ENCODE data around the gene CYP19A1.

The CYP19A1 gene

DNA sequence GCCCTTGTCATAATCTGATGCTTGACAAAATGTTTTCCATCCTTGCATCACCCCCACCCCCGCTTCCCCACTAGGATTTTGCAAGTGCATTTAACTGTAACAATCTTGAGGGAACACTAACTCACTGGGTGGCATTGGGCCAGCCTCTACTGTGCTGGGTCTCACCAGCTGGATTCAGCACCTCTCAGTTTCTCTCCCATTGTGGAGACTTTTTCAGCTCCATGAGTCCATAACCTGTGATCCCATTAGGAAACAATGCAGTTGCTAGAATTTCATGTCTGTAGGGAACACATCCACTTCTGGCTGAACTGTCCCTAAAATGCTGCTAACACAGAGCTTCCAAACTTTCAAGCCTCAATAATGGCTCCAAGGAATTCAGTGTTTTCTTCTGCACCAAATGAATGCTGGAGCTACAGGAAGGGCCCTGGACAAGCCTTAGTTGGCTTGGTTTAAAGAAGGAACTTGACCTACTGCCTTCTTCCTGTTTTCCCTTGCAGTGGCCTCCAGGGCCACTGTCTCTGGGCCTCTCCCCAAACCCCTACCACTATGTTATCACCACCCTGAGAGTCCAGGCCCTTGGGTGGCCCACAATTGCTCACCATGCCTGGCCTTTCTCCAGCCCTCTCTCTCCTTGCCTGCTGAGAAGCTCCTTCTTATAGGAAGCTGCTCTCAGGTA is 15.6 kb downstream of the CYP19A1 start:
- DNase-seq, result no peak

DNA sequence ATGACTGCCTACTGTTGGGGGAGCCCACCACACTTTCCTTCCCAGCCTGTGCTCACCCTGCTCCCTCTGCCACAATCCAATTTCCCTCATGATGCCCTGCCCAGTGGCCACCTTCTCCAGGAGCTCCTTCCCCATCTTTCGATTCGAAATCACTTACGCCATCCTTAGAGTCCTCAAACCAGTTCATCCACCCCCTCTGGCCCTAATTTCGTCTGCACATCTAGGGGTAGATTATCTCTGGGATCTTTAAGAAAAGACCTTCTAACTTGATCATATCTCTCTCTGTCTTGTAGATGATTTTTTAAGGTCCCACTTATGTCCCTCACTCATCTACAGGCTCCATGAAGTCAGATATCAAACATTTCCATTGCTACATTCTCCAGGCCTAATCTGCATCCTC is 17.1 kb downstream of the CYP19A1 start:
- DNase-seq, result no peak

DNA sequence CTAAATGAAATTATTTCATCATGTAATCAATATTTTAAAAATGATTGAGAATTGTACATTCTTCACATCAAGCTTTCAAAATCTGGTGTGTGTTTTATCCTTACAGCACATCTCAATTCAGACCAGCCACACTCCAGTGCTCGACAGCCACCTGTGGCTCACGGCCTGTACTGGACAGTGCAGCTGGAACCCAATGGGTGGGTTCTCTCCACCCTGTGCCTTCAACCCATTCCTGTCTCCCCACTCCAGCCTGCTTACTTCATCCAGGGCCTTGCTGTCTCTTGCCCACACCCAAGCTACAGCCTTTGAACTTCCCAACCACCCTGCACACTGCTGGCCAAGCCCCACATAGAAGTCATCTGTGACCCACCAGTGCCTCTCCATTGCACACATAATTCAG is 17.6 kb downstream of the CYP19A1 start:
- DNase-seq, result no peak

- peak; percentile 4 for DNase-seq
These were observed 18.9 kb downstream of the CYP19A1 start for GRCh38 chr15:51319539-51319938.

- DNase-seq, result peak; percentile 41
These were observed 19.8 kb downstream of the CYP19A1 start for GRCh38 chr15:51318382-51319150.

DNA sequence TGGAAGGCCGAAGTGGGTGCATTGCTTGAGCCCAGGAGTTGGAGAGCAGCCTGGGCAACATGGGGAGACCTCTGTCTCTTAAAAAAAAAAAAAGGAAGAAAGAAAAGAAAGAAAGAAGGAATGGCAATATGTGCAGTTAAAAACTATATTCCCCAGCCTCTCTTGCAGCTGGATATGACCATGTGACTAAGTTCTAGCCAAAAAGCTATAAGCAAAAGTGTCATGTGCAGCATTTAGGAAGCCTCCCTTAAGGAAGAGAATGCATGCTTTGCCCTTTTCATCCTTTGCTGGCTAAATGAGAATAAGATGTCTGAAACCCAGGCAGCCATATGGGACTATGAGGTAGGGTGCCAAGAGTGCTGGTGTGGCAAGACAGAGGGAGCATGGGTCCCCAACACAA is 21.8 kb downstream of the CYP19A1 start:
- DNase-seq, result no peak

DNA sequence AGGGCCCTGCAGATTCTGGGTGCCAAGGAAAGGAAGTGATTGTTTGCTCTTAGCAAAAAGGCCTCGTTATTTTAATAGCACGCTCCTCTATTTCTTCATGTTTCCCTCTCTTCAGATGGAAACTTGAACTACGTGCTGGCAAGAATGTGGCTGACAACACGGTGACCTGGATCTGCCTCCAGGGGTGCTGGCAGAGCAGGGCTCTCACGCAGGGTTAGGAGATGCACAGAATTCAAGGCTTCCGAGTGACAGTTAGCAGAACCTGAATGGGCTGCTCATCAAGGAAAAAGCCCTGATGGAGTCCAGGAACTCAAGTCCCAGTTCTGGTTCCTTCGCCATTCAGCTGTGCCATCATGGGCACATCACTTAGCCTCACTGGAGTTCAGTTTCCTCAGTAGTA is 22.7 kb downstream of the CYP19A1 start:
- DNase-seq, result peak; percentile 57

- DNase-seq, result peak; percentile 80
These were observed 23.7 kb downstream of the CYP19A1 start for GRCh38 chr15:51314391-51315337.

DNA sequence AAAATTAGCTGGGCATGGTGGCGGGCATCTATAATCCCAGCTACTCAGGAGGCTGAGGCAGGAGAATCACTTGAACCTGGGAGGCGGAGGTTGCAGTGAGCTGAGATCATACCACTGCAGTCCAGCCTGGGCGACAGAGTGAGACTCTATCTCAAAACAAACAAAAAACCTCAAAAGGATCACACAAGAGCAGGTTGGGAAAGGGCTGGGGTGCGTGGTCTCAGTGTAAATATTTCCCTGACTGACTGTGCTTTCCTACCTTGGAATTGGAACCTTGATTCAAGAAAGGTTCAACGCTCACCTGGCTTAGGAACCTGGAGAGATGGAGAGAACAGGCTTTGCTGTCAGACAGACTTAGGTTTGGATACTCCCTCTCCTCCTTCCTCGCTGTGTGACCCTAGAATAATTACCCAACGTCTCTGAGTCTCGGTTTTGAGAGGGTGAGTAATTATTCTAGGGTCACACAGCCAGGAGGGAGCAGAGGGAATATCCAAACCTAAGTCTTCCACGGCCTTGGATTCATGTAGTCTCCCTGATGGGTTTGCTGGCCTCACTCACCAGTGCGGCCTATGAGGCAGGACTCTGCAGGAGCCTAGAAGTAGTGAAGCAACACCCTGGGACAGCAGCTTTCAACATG is 24.6 kb downstream of the CYP19A1 start:
- no peak for DNase-seq

- no peak for DNase-seq
These were observed 25.4 kb downstream of the CYP19A1 start for GRCh38 chr15:51313074-51313393.

GRCh38 chr15:51312166-51313073 is 26.0 kb downstream of the CYP19A1 start:
- DNase-seq, result no peak

- no peak for DNase-seq
These were observed 26.9 kb downstream of the CYP19A1 start for GRCh38 chr15:51311510-51311909.

DNA sequence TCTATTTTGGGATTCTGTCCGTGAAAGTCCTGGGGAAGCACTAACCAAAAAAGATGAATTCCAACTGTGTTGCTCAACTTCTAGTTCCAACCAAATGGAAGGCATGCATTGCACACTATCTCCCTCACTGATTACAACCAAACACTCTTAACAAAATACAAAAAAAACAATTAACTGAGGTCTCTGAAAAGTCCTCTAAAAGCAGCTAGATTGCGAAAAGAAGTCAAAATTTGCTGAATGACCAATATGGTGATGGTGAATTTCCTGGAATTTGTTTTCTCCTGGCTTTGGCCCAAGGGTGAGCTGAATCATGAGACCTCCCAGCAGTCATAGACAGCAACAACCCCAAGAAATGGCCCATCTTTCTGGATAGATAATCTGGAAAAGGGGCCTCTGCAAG is 28.3 kb downstream of the CYP19A1 start:
- no peak for DNase-seq

GRCh38 chr15:51307811-51308210 is 30.6 kb downstream of the CYP19A1 start:
- peak; percentile 39 for DNase-seq

GRCh38 chr15:51307325-51307724 is 31.1 kb downstream of the CYP19A1 start:
- DNase-seq, result no peak

- DNase-seq, result no peak
These were observed 34.9 kb downstream of the CYP19A1 start for GRCh38 chr15:51303462-51303980.

DNA sequence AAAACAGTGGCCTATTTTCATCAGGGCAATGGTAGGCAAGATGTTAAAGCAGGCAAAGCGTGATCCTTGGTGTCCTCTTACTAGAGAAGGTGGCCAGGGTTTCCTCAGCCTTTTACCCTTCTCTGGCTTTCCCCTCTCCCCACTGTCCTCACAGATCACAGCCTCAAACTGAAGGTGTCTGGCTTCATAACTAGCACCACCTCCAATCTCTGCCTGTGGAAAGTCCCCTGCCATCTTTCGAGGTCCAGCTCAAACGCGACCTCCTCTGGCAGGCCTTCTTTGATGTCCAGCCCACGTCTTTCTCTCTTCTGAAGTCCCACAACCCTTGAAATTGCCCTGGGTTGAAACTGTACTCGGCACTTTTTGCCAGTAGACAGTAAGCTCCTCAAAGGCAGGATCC is 35.9 kb downstream of the CYP19A1 start:
- no peak for DNase-seq

DNA sequence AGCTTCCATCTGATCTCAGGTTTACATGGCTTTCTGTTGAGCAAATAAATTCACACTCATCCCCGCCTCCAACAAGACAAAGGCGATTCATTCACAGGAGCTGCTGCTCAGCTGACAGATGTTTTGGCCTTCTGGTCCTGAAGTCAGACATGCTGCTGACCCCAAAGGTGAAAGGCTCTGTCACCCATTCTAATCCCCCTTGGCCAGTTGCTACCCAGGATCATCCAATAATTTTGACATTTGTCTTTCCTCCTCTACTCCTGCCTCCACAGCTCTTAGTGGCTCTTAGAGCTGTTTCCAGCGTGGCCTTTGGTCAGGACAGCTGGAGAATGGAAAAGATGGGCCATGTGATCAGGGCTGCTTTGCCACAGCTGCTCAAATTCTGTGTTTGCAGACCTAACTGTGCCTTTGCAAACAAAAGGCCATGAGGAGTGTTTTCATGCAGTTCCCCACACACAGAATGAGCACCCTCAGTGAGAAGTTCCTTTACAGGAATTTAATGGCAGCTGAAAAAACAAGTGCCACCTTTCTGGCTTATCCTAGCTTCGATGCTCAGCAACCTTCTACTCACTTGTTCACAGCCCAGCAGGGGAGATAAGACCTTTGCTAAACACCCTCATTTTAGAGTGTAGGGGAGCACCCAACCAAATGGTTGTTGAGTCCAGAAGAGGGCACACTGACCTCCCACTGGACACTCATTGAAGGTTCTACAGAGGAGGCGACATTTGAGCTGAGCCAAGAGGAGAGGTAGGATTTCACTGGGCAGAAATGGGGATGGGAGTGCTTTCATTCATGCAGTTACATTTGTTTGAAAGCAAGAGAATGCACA is 39.0 kb downstream of the CYP19A1 start:
- DNase-seq, result no peak

DNA sequence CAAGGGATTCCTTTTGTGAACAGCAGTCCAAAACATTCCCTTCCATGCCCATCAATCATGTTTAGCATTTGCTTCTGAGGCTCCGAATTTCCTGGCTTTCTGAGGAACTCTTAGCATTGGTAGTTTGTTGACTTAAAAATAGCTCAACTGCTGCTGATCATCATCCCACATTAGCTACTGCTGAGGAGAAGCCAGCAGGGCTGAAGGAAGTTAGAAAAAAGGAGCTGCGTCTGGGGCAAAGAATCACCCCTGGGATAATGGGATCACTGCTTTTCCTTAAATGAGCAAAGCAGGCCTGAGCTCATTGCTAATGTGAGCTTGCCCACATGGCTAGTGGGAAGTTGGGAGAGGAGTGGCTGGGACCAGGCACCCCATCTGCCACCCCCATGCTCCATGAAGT is 39.8 kb downstream of the CYP19A1 start:
- DNase-seq, result no peak

DNA sequence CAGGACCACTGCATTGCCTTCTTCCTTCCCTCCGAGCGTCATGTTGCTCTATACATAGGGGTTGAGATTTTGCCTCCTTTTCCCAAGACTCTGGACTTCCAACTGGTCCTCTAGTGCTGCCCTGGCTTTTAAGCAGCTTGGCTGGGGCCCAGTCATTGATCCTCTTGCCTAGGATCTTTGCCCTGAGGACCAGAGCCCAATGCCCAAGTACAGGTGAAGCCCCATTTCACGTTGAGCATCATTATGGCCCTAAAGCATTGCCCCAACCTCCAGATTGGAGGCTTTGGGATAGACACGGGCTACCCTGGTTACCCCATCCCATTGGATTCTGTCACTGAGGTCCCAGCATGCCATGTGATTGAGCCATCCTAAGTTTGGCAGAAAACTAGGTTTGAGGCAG is 47.7 kb downstream of the CYP19A1 start:
- DNase-seq, result no peak

DNA sequence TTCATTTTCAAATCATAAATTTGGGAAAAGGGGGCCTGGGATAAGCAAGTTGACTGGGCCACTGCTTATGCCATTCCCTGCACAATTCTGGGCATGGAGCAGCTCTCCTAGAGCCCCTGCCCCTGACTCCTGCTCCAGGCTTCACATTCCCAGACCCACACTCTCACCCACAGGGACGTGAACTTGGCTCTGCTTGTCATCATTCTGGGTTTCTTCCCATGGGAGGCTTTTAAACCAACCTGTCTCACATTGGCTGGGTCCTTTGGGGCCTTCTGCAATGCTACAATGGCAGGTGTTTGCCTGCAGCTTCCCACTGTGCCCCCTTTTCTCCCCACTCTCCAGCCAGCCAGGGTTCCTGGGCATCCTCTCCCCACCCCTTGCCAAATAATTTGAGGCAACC is 49.1 kb downstream of the CYP19A1 start:
- peak; percentile 34 for DNase-seq

Data from islet precursor cell (in vitro differentiated cells).